Neural crest cell (in vitro differentiated cells): ENCODE data around the gene HPSE. TPM values are rescaled to one million over a fixed set of nuclear protein-coding genes. Genes with fewer than 3 reads are reported as not detected.

Experiments
- DNase-seq: peaks from one replicate; pipeline ENCODE4 v3.0.0; 2021; ENCODE audit warnings: low read depth, mixed read lengths, low spot score
- H3K27ac Mint-ChIP-seq: one replicate; pipeline ENCODE4 v1.8.0; 2021; ENCODE audit warnings: mild to moderate bottlenecking, mixed read lengths; ENCODE audit not compliant: unreplicated experiment
- H3K27me3 Mint-ChIP-seq: 2 replicates; pipeline ENCODE4 v1.8.0; 2021; ENCODE audit warnings: low read depth, mild to moderate bottlenecking, mixed read lengths
- H3K36me3 Mint-ChIP-seq: 2 replicates; pipeline ENCODE4 v1.8.0; 2021; ENCODE audit warnings: low read depth, mild to moderate bottlenecking, mixed read lengths
- H3K4me1 Mint-ChIP-seq: 2 replicates; pipeline ENCODE4 v1.8.0; 2021; ENCODE audit warnings: mixed read lengths
- H3K4me3 Mint-ChIP-seq: one replicate; pipeline ENCODE4 v1.8.0; 2021; ENCODE audit warnings: mild to moderate bottlenecking, mixed read lengths
- H3K9me3 Mint-ChIP-seq: 2 replicates; pipeline ENCODE4 v1.8.0; 2021; ENCODE audit warnings: mixed read lengths
- total RNA-seq: library from RNA; stranded (reverse); gene quantifications from 2 replicates; pipeline ENCODE4 v1.2.1, GENCODE V29; 2021
- TF ChIP-seq, protein P1 (sequence below): fragments of 200-600 bp; sonication (generic); conservative IDR thresholded peaks from 2 replicates; pipeline ENCODE4 v1.5.0; 2021; ENCODE audit warnings: antibody characterized with exemption, mild to moderate bottlenecking

The HPSE gene
- total RNA-seq, 1 donor from 2014 or later = 0.30 TPM

DNA sequence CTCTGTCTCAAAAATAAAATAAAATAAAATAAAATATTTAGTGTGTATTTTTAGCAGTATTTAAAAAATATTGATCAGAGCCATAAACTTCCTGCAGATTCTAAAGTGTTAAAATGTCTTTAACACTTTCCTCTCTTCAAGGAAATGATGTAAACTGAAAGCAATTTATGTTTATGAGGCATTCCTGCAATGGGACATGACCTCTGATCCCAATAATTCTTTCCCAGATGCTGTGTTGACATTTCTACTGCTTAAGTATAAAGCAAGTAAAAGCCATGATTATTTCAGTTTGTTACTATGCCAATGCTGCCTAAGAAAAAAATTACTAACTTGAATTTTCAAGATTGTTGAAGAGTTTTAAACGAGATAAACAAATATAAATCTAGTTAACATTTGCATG lies 79.1 kb downstream of the HPSE start:
- TF ChIP-seq, protein P1, sequence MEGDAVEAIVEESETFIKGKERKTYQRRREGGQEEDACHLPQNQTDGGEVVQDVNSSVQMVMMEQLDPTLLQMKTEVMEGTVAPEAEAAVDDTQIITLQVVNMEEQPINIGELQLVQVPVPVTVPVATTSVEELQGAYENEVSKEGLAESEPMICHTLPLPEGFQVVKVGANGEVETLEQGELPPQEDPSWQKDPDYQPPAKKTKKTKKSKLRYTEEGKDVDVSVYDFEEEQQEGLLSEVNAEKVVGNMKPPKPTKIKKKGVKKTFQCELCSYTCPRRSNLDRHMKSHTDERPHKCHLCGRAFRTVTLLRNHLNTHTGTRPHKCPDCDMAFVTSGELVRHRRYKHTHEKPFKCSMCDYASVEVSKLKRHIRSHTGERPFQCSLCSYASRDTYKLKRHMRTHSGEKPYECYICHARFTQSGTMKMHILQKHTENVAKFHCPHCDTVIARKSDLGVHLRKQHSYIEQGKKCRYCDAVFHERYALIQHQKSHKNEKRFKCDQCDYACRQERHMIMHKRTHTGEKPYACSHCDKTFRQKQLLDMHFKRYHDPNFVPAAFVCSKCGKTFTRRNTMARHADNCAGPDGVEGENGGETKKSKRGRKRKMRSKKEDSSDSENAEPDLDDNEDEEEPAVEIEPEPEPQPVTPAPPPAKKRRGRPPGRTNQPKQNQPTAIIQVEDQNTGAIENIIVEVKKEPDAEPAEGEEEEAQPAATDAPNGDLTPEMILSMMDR = no peak
- H3K4me1 Mint-ChIP-seq = peaks cover 30% of the 10 kb centered on the region
- no peak for DNase-seq
- H3K36me3 Mint-ChIP-seq = no peaks in the 10 kb centered on the region
- no peak overlapping the region for H3K4me3 Mint-ChIP-seq
- no peaks in the 10 kb centered on the region for H3K9me3 Mint-ChIP-seq
- no peaks in the 10 kb centered on the region for H3K27me3 Mint-ChIP-seq
- no peak overlapping the region for H3K27ac Mint-ChIP-seq

DNA sequence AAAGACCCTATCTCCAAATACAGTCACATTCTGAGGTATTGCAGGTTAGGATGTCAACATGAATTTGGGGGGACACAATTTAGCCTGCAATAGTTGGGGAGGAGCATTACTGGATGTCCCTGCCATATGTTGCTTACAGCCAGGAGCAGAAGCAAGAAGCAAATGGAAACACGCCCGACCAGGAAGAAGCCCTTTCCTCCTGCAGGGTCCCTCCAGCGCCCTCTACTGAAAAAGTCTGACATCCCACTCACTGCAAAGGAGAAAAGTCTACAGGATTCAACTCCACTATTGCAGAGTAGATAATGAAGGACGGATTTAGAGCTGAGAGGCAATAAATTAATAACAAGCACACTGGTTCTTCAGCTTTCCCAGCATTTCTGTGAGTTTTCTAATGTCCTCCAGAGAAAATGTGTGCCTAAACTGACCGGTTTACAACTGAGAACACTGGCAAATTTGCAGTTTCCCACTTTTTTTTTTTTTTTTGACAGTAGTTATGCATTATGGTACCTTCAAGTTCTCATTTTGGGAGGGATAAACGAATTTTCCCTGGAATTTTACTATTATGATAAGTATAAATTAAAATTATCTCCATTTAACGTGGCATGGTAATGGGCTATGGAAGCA lies 81.8 kb downstream of the HPSE start:
- TF ChIP-seq, protein P1 = peak; percentile 75
- Mint-ChIP-seq H3K27ac (no peak overlapping the region), H3K9me3 (no peaks in the 10 kb centered on the region), H3K4me3 (no peak overlapping the region), H3K36me3 (no peaks in the 10 kb centered on the region), H3K4me1 (peaks cover 25% of the 10 kb centered on the region), H3K27me3 (no peaks in the 10 kb centered on the region)
- peak; percentile 48 for DNase-seq

DNA sequence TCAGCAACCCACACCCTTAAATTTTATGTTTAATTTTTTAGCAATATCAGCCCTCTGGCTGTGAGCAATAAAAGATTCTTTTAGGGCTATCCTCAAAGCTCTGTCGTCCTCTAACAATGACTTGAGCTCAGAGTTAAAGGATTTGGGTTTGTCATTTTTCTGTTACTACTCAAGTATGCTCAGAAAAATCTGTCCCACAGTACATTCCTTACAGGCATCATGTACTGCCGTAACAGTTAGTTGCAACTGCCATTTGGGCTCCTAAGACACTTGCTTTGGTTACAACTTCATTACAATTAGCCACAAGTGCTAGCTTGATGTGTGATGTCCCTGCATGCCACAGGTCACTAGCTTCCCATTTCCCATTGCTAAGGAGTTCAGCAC lies 83.2 kb downstream of the HPSE start:
- Mint-ChIP-seq H3K4me1 (peaks cover 20% of the 10 kb centered on the region), H3K27me3 (no peaks in the 10 kb centered on the region), H3K9me3 (no peaks in the 10 kb centered on the region), H3K4me3 (no peak overlapping the region), H3K27ac (no peak overlapping the region), H3K36me3 (no peaks in the 10 kb centered on the region)
- DNase-seq = no peak
- TF ChIP-seq, protein P1 = no peak

DNA sequence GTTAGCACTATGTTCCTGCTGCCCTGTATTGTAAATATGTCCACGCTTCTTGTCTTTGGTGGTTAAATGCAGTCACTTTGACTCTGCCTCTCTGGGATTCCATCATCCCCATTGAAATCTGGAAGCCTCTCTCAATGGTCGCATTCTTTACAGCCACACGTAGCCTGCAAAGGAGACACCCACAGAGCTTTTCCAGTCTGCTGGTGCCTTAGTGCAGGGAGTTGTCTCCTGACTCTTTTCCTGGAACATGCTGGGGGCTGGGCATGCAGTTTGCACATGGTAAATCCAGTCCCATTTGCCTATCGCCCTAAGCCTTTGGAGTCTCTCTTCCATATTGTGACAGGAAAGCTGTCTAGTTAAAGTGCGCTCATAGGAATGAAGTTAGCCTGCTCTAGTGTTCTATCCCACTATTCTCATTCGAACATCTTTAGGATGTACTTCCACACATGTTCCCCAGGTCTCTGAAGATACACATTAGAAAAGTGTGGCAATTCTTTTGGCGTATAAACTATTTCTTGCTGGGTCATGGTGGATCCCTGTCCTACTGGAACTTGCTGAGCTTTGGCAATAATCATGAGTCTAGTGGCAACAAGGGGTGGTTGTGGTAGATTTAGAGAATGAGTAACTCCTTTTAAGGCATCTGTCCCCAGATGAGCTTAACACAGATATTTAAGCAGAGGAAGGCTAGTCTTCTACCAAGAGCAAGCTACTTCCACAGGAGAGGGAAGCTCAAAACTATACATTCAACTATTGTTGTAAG lies 83.8 kb downstream of the HPSE start:
- TF ChIP-seq, protein P1 = no peak
- Mint-ChIP-seq H3K27ac (no peak overlapping the region), H3K4me3 (no peak overlapping the region), H3K36me3 (no peaks in the 10 kb centered on the region), H3K9me3 (no peaks in the 10 kb centered on the region), H3K4me1 (peaks cover 20% of the 10 kb centered on the region), H3K27me3 (no peaks in the 10 kb centered on the region)
- no peak for DNase-seq

DNA sequence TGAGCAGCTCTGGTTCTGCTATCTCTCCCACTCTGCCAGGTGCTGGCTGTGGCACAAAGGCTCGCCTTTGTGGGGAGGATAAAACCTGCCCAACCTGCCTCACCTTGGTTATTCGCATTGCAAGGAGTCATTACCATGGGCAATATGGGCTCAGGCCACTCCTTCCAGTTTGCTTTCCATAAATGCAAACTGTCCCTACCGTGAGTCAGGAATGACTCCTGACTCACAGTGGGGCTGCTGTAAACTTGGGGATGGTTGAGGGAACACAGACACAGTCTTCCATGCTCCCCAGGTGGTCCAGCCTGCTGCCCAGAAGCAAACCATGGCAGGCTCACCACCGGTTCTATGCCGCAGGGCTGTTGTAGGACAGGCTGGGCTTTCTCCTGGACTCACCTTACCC lies 86.2 kb downstream of the HPSE start:
- Mint-ChIP-seq H3K36me3 (peaks cover 5% of the 10 kb centered on the region), H3K27me3 (no peaks in the 10 kb centered on the region), H3K27ac (no peak overlapping the region), H3K9me3 (peaks cover 7% of the 10 kb centered on the region), H3K4me3 (no peak overlapping the region), H3K4me1 (peaks cover 16% of the 10 kb centered on the region)
- DNase-seq = no peak
- TF ChIP-seq, protein P1 = no peak
